Measurements from ENCODE around the gene FAM171A1. TPM values are rescaled to one million over a fixed set of nuclear protein-coding genes. Genes with fewer than 3 reads are reported as not detected.
A peak's percentile ranks its signal among the peaks of the same experiment; 100 is the strongest.
"Not testable (repeated sequence)": the region's sequence is repeated elsewhere in the genome, so short reads cannot be mapped to it uniquely, and the experiment has no call there.

FAM171A1 gene
- total and polyA plus RNA-seq, 3 experiments from 2014 or later = 4.2 to 9.7 (median 4.9) TPM

DNA sequence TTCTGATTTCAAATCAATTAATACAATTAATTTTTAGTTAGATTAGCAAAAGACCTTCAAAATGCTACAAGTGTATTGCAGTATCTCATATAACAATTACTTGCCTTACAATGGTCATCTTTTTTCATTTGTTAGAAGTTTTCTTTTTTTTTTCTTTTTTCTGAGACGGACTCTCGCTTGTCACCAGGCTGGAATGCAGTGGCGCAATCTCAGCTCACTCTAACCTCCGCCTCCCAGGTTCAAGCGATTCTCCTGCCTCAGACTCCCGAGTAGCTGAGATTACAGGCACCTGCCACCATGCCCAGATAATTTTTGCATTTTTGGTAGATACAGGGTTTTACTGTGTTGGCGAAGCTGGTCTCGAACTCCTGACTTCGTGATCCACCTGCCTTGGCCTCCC is 95.0 kb downstream of the FAM171A1 start:
- CTCF ChIA-PET = interaction anchor here (1.0 kb wide), 1 partner anchor 10 kb away, joined by 3 read pairs; no protein-coding TSS in a partner anchor
- H3K4me1 Mint-ChIP-seq; DNase-seq; POLR2A ChIA-PET; H3K4me3 ChIP-seq (ENCODE audit: low read length); H3K27me3 Mint-ChIP-seq; H3K27ac Mint-ChIP-seq; H3K4me3 Mint-ChIP-seq; H3K27me3 ChIP-seq (ENCODE audit: insufficient read depth, low read length, poor library complexity, severe bottlenecking); H3K4me1 ChIP-seq (ENCODE audit: insufficient read depth, low read length); H3K9me3 Mint-ChIP-seq; H3K36me3 Mint-ChIP-seq; H3K9me3 ChIP-seq (ENCODE audit: low read length); H3K36me3 ChIP-seq (ENCODE audit: insufficient read depth, low read length); H3K27ac ChIP-seq (ENCODE audit: low read depth, low read length): not testable (repeated sequence)

DNA sequence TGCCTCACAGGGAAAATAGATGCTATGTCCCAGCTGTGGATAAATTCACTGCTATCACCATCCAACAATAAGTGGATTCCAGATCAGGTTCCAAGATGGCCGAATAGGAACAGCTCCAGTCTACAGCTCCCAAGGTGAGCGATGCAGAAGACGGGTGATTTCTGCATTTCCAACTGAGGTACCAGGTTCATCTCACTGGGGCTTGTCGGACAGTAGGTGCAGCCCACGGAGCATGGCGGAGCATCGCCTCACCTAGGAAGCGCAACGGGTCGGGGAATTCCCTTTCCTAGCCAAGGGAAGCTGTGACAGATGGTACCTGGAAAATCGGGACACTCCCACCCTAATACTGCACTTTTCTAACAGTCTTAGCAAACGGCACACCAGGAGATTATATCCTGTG is 101.3 kb downstream of the FAM171A1 start:
- H3K27ac ChIP-seq (ENCODE audit: low read depth, low read length); H3K4me3 Mint-ChIP-seq; H3K4me3 ChIP-seq (ENCODE audit: low read length); POLR2A ChIA-PET; H3K36me3 Mint-ChIP-seq; H3K4me1 Mint-ChIP-seq; H3K9me3 Mint-ChIP-seq; H3K36me3 ChIP-seq (ENCODE audit: insufficient read depth, low read length); H3K27me3 Mint-ChIP-seq; H3K4me1 ChIP-seq (ENCODE audit: insufficient read depth, low read length); H3K27me3 ChIP-seq (ENCODE audit: insufficient read depth, low read length, poor library complexity, severe bottlenecking); H3K9me3 ChIP-seq (ENCODE audit: low read length); DNase-seq: not testable (repeated sequence)
- CTCF ChIA-PET = interaction anchor here (1.3 kb wide), 1 partner anchor 14 kb away, joined by 4 read pairs; no protein-coding TSS in a partner anchor
- H3K27ac Mint-ChIP-seq = peak overlapping the region in 1 of 8 donors; percentile 71

DNA sequence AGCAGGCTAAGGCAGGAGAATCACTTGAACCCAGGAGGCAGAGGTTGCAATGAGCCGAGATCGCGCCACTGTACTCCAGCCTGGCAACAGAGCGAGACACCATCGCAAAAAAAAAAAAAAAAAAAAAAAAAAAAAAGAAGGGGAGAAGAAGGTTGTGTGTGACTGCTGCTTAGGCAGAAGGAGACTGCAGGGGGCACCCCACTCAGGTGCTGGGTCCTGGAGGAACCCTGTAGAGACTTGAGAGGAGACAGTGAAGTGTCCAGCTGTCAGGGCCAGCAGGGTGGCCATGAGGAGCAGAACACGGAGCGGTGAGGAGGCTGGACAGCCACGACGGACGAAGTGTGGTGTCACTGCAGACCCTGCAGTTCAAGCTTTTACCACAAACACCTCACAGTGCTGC is 103.6 kb downstream of the FAM171A1 start:
- POLR2A ChIA-PET = no interaction called here

DNA sequence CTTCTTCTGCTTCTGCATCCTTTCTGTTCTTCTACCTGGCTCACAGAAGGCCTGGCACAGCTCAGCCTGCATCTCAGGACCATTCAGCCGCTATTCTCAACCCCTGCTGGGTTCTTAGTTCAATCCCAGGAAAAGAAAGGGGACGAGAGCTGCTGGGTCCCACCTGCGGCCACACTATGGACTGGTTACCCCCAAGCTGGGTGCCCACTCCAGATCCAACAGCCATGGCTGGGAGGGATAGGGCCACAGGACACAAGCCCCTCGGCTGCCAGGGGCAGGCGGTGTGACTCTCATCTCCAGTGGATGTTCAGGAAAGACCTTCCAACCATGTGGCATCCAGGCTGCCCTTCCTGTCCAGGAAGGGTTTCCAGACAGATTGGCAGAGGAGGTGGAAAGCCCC is 105.0 kb downstream of the FAM171A1 start:
- no peak overlapping the region for H3K4me3 Mint-ChIP-seq
- ChIA-PET POLR2A (interaction anchor here (0.6 kb wide), 1 partner anchor 24 kb away, joined by 3 read pairs; no protein-coding TSS in a partner anchor), CTCF (interaction anchor here (1.4 kb wide), 1 partner anchor 10 kb away, joined by 3 read pairs; no protein-coding TSS in a partner anchor)
- H3K4me3 ChIP-seq (ENCODE audit: low read length) = no peak overlapping the region
- H3K27me3 ChIP-seq (ENCODE audit: insufficient read depth, low read length, poor library complexity, severe bottlenecking) = no peaks in the 10 kb centered on the region
- no peaks in the 10 kb centered on the region for H3K9me3 ChIP-seq (ENCODE audit: low read length)
- H3K27ac ChIP-seq (ENCODE audit: low read depth, low read length) = no peak overlapping the region
- no peaks in the 10 kb centered on the region for H3K36me3 ChIP-seq (ENCODE audit: insufficient read depth, low read length)
- H3K27ac Mint-ChIP-seq = no peak overlapping the region
- H3K4me1 ChIP-seq (ENCODE audit: insufficient read depth, low read length) = no peaks in the 10 kb centered on the region
- no peak for DNase-seq
- H3K36me3 Mint-ChIP-seq = peaks cover 0 to 9% (median 3%) of the 10 kb centered on the region in 3 donors
- peaks cover 3 to 6% of the 10 kb centered on the region in 2 donors for H3K27me3 Mint-ChIP-seq
- H3K4me1 Mint-ChIP-seq = no peaks in the 10 kb centered on the region
- H3K9me3 Mint-ChIP-seq = peaks cover 0 to 2% (median 0%) of the 10 kb centered on the region in 5 donors

More for the DNA sequence above, 103.6 kb downstream of the FAM171A1 start:
- Histone ChIP-seq H3K27me3 (ENCODE audit: insufficient read depth, low read length, poor library complexity, severe bottlenecking) (no peaks in the 10 kb centered on the region), H3K4me1 (ENCODE audit: insufficient read depth, low read length) (no peaks in the 10 kb centered on the region), H3K9me3 (ENCODE audit: low read length) (no peaks in the 10 kb centered on the region), H3K27ac (ENCODE audit: low read depth, low read length) (no peak overlapping the region), H3K4me3 (ENCODE audit: low read length) (no peak overlapping the region), H3K36me3 (ENCODE audit: insufficient read depth, low read length) (no peaks in the 10 kb centered on the region)
- no peaks in the 10 kb centered on the region for H3K4me1 Mint-ChIP-seq
- no peak overlapping the region for H3K27ac Mint-ChIP-seq
- no peak overlapping the region for H3K4me3 Mint-ChIP-seq
- peaks cover 3 to 6% of the 10 kb centered on the region in 2 donors for H3K27me3 Mint-ChIP-seq
- CTCF ChIA-PET = interaction anchor here (0.7 to 0.9 kb wide), 2 partner anchors 16 to 36 kb away, joined by 3 to 4 read pairs; no protein-coding TSS in a partner anchor
- peaks cover 0 to 9% (median 3%) of the 10 kb centered on the region in 3 donors for H3K36me3 Mint-ChIP-seq
- H3K9me3 Mint-ChIP-seq = peaks cover 0 to 2% (median 0%) of the 10 kb centered on the region in 5 donors
- no peak for DNase-seq

DNA sequence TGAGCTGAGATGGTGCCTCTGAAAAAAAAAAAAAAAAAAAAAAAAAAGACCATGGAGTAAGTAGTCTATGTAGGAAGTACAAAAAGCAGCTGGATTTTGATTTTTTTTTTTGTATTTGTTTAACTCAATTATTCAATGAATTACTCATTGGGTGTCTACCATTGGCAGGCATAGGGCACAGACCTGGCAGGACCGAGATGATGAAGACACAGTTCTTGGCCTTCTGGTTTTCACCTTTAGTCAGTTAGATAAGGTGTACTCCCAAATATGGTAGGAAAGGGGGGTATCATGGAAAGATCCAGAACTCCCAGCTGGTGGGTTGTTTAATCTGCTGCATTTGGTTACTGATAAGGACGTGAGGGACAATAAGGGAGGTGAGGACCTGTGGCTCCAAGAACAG is 105.5 kb downstream of the FAM171A1 start:
- H3K27me3 Mint-ChIP-seq = peaks cover 3 to 6% of the 10 kb centered on the region in 2 donors
- H3K4me1 Mint-ChIP-seq = no peaks in the 10 kb centered on the region
- Histone ChIP-seq H3K9me3 (ENCODE audit: low read length) (no peaks in the 10 kb centered on the region), H3K27me3 (ENCODE audit: insufficient read depth, low read length, poor library complexity, severe bottlenecking) (no peaks in the 10 kb centered on the region), H3K4me3 (ENCODE audit: low read length) (no peak overlapping the region), H3K36me3 (ENCODE audit: insufficient read depth, low read length) (no peaks in the 10 kb centered on the region), H3K27ac (ENCODE audit: low read depth, low read length) (no peak overlapping the region), H3K4me1 (ENCODE audit: insufficient read depth, low read length) (no peaks in the 10 kb centered on the region)
- peaks cover 0 to 9% (median 3%) of the 10 kb centered on the region in 3 donors for H3K36me3 Mint-ChIP-seq
- ChIA-PET CTCF (interaction anchor here (0.5 to 1.4 kb wide), 2 partner anchors 11 to 56 kb away, joined by 3 read pairs; no protein-coding TSS in a partner anchor), POLR2A (interaction anchor here (0.6 kb wide), 1 partner anchor 24 kb away, joined by 3 read pairs; no protein-coding TSS in a partner anchor)
- H3K4me3 Mint-ChIP-seq = no peak overlapping the region
- H3K27ac Mint-ChIP-seq = no peak overlapping the region
- peaks cover 0 to 2% (median 0%) of the 10 kb centered on the region in 5 donors for H3K9me3 Mint-ChIP-seq
- DNase-seq = no peak

DNA sequence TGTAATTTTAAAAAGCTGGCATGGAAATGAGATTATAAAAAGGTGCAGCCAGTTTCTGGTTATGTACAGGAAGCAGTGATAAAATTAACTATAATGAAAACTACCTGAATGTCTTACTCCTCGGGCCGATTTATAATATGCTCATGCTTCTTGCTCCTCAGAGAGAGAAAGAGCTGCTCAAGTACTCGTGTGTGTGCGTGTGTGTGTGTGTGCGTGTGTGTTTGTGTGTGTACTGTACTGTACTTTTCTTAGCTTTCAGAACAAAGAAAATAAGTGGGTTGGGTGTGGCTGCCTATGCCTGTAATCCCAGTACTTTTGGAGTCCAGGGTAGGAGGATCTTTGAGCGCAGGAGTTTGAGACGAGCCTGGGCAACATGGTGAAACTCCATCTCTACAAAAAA is 106.0 kb downstream of the FAM171A1 start:
- H3K27ac Mint-ChIP-seq = peak overlapping the region in 1 of 8 donors; percentile 31
- H3K9me3 Mint-ChIP-seq = peaks cover 0 to 2% (median 0%) of the 10 kb centered on the region in 5 donors
- Histone ChIP-seq H3K9me3 (ENCODE audit: low read length) (no peaks in the 10 kb centered on the region), H3K27ac (ENCODE audit: low read depth, low read length) (no peak overlapping the region), H3K36me3 (ENCODE audit: insufficient read depth, low read length) (no peaks in the 10 kb centered on the region), H3K4me1 (ENCODE audit: insufficient read depth, low read length) (no peaks in the 10 kb centered on the region), H3K27me3 (ENCODE audit: insufficient read depth, low read length, poor library complexity, severe bottlenecking) (no peaks in the 10 kb centered on the region), H3K4me3 (ENCODE audit: low read length) (no peak overlapping the region)
- CTCF ChIA-PET = interaction anchor here (0.5 to 1.1 kb wide), 2 partner anchors 56 to 98 kb away, joined by 3 read pairs; no protein-coding TSS in a partner anchor
- POLR2A ChIA-PET = no interaction called here
- H3K4me3 Mint-ChIP-seq = no peak overlapping the region
- H3K36me3 Mint-ChIP-seq = peaks cover 0 to 9% (median 3%) of the 10 kb centered on the region in 3 donors
- H3K4me1 Mint-ChIP-seq = no peaks in the 10 kb centered on the region
- no peak for DNase-seq
- peaks cover 3 to 6% of the 10 kb centered on the region in 2 donors for H3K27me3 Mint-ChIP-seq

DNA sequence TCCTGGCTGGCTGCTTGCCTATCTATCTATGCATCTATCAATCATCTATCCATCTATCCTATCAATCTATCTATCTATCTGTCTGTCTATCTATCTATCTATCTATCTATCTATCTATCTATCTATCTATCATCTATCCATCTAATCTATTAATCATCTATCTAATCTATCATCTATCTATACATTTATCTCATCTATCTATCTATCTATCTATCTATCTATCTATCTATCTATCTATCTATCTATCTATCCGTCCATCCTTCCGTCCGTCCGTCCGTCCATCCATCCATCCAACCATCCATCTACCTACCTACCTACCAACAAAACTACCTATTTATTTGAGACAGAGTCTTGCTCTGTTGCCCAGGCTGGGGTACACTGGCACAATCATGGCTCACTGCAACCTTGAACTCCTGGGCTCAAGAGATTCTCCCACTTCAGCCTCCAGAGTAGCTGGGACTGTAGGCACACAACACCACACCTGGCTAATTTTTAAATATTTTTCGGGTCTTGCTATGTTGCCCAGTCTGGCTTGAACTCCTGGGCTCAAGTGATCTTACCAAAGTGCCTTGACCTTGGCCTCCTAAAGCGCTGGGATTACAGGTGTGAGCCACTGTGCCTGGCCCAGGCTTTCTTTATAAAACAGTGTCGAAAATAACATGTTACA is 107.3 kb downstream of the FAM171A1 start:
- H3K4me1 ChIP-seq (ENCODE audit: insufficient read depth, low read length) = no peaks in the 10 kb centered on the region
- ChIA-PET POLR2A (no interaction called here), CTCF (no interaction called here)
- H3K27ac Mint-ChIP-seq = no peak overlapping the region
- no peak overlapping the region for H3K4me3 Mint-ChIP-seq
- no peak overlapping the region for H3K27ac ChIP-seq (ENCODE audit: low read depth, low read length)
- H3K36me3 ChIP-seq (ENCODE audit: insufficient read depth, low read length) = no peaks in the 10 kb centered on the region
- H3K36me3 Mint-ChIP-seq = peaks cover 0 to 4% (median 0%) of the 10 kb centered on the region in 3 donors
- H3K9me3 ChIP-seq (ENCODE audit: low read length) = no peaks in the 10 kb centered on the region
- peaks cover 2 to 6% of the 10 kb centered on the region in 2 donors for H3K27me3 Mint-ChIP-seq
- no peak for DNase-seq
- no peak overlapping the region for H3K4me3 ChIP-seq (ENCODE audit: low read length)
- H3K9me3 Mint-ChIP-seq = peaks cover 0 to 2% (median 0%) of the 10 kb centered on the region in 5 donors
- no peaks in the 10 kb centered on the region for H3K4me1 Mint-ChIP-seq
- no peaks in the 10 kb centered on the region for H3K27me3 ChIP-seq (ENCODE audit: insufficient read depth, low read length, poor library complexity, severe bottlenecking)

DNA sequence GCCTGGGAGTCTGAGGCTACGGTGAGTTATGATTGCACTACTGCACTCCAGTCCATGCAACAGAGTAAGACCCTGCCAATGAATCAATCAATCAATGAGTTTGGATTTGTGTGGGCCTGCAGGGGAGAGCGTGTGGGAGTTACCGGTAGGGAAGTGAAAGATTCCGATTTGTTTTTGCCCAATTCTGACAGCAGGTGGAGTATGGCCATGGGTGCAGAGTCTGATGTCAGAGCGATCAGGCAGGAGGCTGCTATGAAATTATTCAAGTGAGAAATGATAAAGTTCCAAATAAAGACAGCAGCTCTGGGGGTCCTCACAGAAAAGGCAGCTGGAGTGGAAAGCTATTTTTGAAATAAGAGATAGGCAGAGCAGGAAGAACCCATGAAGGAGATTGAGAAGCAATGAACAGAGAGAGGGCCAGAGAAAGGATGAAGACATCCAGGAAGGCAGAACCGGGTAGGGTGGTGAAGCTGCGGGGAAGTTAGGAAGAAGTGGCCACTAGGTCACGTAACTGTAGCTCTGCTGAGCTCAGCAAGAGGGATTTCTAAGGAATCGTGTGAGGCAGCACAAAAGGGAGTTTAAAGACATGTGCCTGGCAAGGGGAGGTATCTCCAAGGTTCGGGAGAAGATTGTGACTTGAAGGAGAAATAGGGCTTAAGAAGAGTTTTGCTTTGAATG is 108.9 kb downstream of the FAM171A1 start:
- H3K4me1 ChIP-seq (ENCODE audit: insufficient read depth, low read length) = no peaks in the 10 kb centered on the region
- Mint-ChIP-seq H3K4me1 (no peaks in the 10 kb centered on the region), H3K4me3 (no peak overlapping the region), H3K27ac (no peak overlapping the region), H3K27me3 (peaks cover 2 to 3% of the 10 kb centered on the region in 2 donors), H3K36me3 (no peaks in the 10 kb centered on the region), H3K9me3 (peaks cover 0 to 2% (median 0%) of the 10 kb centered on the region in 5 donors)
- H3K27ac ChIP-seq (ENCODE audit: low read depth, low read length) = no peak overlapping the region
- no peak for DNase-seq
- POLR2A ChIA-PET = no interaction called here
- no peaks in the 10 kb centered on the region for H3K27me3 ChIP-seq (ENCODE audit: insufficient read depth, low read length, poor library complexity, severe bottlenecking)
- CTCF ChIA-PET = interaction anchor here (1.5 kb wide), 1 partner anchor 20 kb away, joined by 3 read pairs; no protein-coding TSS in a partner anchor
- no peak overlapping the region for H3K4me3 ChIP-seq (ENCODE audit: low read length)
- no peaks in the 10 kb centered on the region for H3K9me3 ChIP-seq (ENCODE audit: low read length)
- no peaks in the 10 kb centered on the region for H3K36me3 ChIP-seq (ENCODE audit: insufficient read depth, low read length)
